Measurements from ENCODE around the gene NLK.
"Not testable (repeated sequence)": the region's sequence is repeated elsewhere in the genome, so short reads cannot be mapped to it uniquely, and the experiment has no call there.

GRCh38 chr17:28230607-28231006, 188.1 kb downstream of the NLK start:
- TF ChIP-seq ZNF384 (IDR thresholded peaks at IDR 0.05; ENCODE audit: borderline replicate concordance, low read depth, low read length); CTCF (IDR thresholded peaks at IDR 0.05 in 2 of 3, conservative IDR thresholded peaks at IDR 0.05 in 1 of 3; ENCODE audit: control insufficient read depth in 2 of 3, extremely low read depth in 1 of 3, insufficient read depth in 1 of 3, low read depth in 3 of 3, low read length in 3 of 3); EP300 (IDR thresholded peaks at IDR 0.05; ENCODE audit: borderline replicate concordance in 1 of 2, control insufficient read depth in 1 of 2, low read depth in 2 of 2, low read length in 2 of 2): not testable (repeated sequence)

Measured in GM12878 (cell line).